Measurements from ENCODE around the gene PAN3. TPM values are rescaled to one million over a fixed set of nuclear protein-coding genes. Genes with fewer than 3 reads are reported as not detected.

Gene PAN3
- total RNA-seq, 1 experiment from 2014 or later = 18.5 TPM

- CTCF ChIA-PET = no interaction called here
- Histone ChIP-seq H3K4me1 (ENCODE audit: control insufficient read depth, insufficient read depth, low read length) (no peaks in the 10 kb centered on the region), H3K9me3 (ENCODE audit: control insufficient read depth, insufficient read depth, low read depth, low read length) (no peaks in the 10 kb centered on the region), H3K4me3 (ENCODE audit: low read depth in 2 of 2, low read length in 2 of 2) (no peak overlapping the region), H3K36me3 (ENCODE audit: control insufficient read depth, insufficient read depth, low read length) (no peaks in the 10 kb centered on the region), H3K27ac (ENCODE audit: low read length) (no peak overlapping the region), H3K27me3 (ENCODE audit: control insufficient read depth, insufficient read depth, low read length) (no peaks in the 10 kb centered on the region)
- in situ Hi-C loops (cut with HindIII; ENCODE audit: low pct_unique_long_range_greater_than_20kb, low sequenced_read_pairs) (no loop called here), intact Hi-C loops (cut with micrococcal nuclease; ENCODE audit: unreplicated experiment) (no loop called here)
- TF ChIP-seq REST (IDR thresholded peaks at IDR 0.05; ENCODE audit: insufficient read depth in 1 of 2, low read depth in 2 of 2, low read length in 1 of 2) (no peak), SIN3A (IDR thresholded peaks at IDR 0.05; ENCODE audit: borderline replicate concordance, insufficient read depth, low read depth, low read length) (no peak), POLR2AphosphoS5 (IDR thresholded peaks at IDR 0.05; ENCODE audit: low read depth, low read length) (no peak), TCF7L2 (IDR thresholded peaks at IDR 0.05; ENCODE audit: low read depth, low read length) (no peak)
- TF ChIP-seq, protein P1, sequence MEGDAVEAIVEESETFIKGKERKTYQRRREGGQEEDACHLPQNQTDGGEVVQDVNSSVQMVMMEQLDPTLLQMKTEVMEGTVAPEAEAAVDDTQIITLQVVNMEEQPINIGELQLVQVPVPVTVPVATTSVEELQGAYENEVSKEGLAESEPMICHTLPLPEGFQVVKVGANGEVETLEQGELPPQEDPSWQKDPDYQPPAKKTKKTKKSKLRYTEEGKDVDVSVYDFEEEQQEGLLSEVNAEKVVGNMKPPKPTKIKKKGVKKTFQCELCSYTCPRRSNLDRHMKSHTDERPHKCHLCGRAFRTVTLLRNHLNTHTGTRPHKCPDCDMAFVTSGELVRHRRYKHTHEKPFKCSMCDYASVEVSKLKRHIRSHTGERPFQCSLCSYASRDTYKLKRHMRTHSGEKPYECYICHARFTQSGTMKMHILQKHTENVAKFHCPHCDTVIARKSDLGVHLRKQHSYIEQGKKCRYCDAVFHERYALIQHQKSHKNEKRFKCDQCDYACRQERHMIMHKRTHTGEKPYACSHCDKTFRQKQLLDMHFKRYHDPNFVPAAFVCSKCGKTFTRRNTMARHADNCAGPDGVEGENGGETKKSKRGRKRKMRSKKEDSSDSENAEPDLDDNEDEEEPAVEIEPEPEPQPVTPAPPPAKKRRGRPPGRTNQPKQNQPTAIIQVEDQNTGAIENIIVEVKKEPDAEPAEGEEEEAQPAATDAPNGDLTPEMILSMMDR (IDR thresholded peaks at IDR 0.05) = no peak
- DNase-seq (ENCODE audit: low read depth, low spot score) = no peak
- POLR2A ChIA-PET = no interaction called here
- ATAC-seq = no peak
- no TSS peak for BruUV-seq (replicated peaks)
Observed at GRCh38 chr13:28319528-28319927, 181.2 kb downstream of the PAN3 start.

GRCh38 chr13:28320209-28320608 lies 181.9 kb downstream of the PAN3 start:
- Histone ChIP-seq H3K27ac (ENCODE audit: low read length) (no peak overlapping the region), H3K27me3 (ENCODE audit: control insufficient read depth, insufficient read depth, low read length) (no peaks in the 10 kb centered on the region), H3K9me3 (ENCODE audit: control insufficient read depth, insufficient read depth, low read depth, low read length) (no peaks in the 10 kb centered on the region), H3K4me1 (ENCODE audit: control insufficient read depth, insufficient read depth, low read length) (no peaks in the 10 kb centered on the region), H3K36me3 (ENCODE audit: control insufficient read depth, insufficient read depth, low read length) (no peaks in the 10 kb centered on the region), H3K4me3 (ENCODE audit: low read depth in 2 of 2, low read length in 2 of 2) (no peak overlapping the region)
- no peak for ATAC-seq
- CTCF ChIA-PET = no interaction called here
- DNase-seq (ENCODE audit: low read depth, low spot score) = no peak
- TF ChIP-seq, protein P1 (IDR thresholded peaks at IDR 0.05) = no peak
- TF ChIP-seq TCF7L2 (IDR thresholded peaks at IDR 0.05; ENCODE audit: low read depth, low read length) (no peak), SIN3A (IDR thresholded peaks at IDR 0.05; ENCODE audit: borderline replicate concordance, insufficient read depth, low read depth, low read length) (no peak), POLR2AphosphoS5 (IDR thresholded peaks at IDR 0.05; ENCODE audit: low read depth, low read length) (no peak), REST (IDR thresholded peaks at IDR 0.05; ENCODE audit: insufficient read depth in 1 of 2, low read depth in 2 of 2, low read length in 1 of 2) (no peak)
- no TSS peak for BruUV-seq (replicated peaks)
- intact Hi-C loops (cut with micrococcal nuclease; ENCODE audit: unreplicated experiment) (loop anchor here (5.0 to 10.0 kb wide), 2 partner anchors 317 to 475 kb away; no protein-coding TSS in a partner anchor), in situ Hi-C loops (cut with HindIII; ENCODE audit: low pct_unique_long_range_greater_than_20kb, low sequenced_read_pairs) (no loop called here)
- POLR2A ChIA-PET = no interaction called here

Data from Panc1 (cell line).